DND-41 (cell line): Measurements from ENCODE around the gene FRMPD1.

Experiments
- ATAC-seq: fragments of 200-7000 bp; cut with Tn5 transposase; 3 replicates; pipeline ENCODE4 v1.9.1; 2021; ENCODE audit warnings: low read depth; ENCODE audit not compliant: insufficient read depth
- DNase-seq: peaks from one replicate; pipeline ENCODE4 v3.0.0-alpha.2; 2020
- H2AFZ ChIP-seq: 2 replicates; pipeline ENCODE4 v1.6.0; 2012; ENCODE audit warnings: low read depth, low read length
- H3K27ac ChIP-seq: 2 replicates; pipeline ENCODE4 v1.5.1; 2012; ENCODE audit warnings: low read length, inconsistent platforms
- H3K27me3 ChIP-seq: fragments of 200-600 bp; sonication (generic); 2 replicates; pipeline ENCODE4 v1.6.0; 2012; ENCODE audit warnings: low read length, mild to moderate bottlenecking, inconsistent platforms; ENCODE audit not compliant: insufficient read depth, poor library complexity
- H3K36me3 ChIP-seq: 2 replicates; pipeline ENCODE4 v1.5.1; 2012; ENCODE audit warnings: low read length, inconsistent platforms; ENCODE audit not compliant: insufficient read depth
- H3K4me1 ChIP-seq: 2 replicates; pipeline ENCODE4 v1.5.1; 2012; ENCODE audit warnings: mild to moderate bottlenecking, low read length; ENCODE audit not compliant: insufficient read depth
- H3K4me2 ChIP-seq: 2 replicates; pipeline ENCODE4 v1.6.0; 2012; ENCODE audit warnings: mild to moderate bottlenecking, moderate library complexity, low read length, inconsistent platforms; ENCODE audit not compliant: insufficient read depth
- H3K4me3 ChIP-seq, 2 experiments: fragments of 200-600 bp in 1 of 2; shearing (Covaris generic) in 1 of 2; 2 replicates each; pipeline ENCODE4 v1.5.1; 2012 to 2016; ENCODE audit warnings: inconsistent platforms in 2 of 2, low read length in 2 of 2, mild to moderate bottlenecking in 2 of 2, low read depth in 1 of 2, moderate library complexity in 1 of 2
- H3K79me2 ChIP-seq: 2 replicates; pipeline ENCODE4 v1.6.0; 2012; ENCODE audit warnings: low read length, inconsistent platforms; ENCODE audit not compliant: insufficient read depth
- H3K9ac ChIP-seq: 2 replicates; pipeline ENCODE4 v1.6.0; 2012; ENCODE audit warnings: low read depth, mild to moderate bottlenecking, inconsistent platforms, low read length, moderate library complexity
- H3K9me3 ChIP-seq: 2 replicates; pipeline ENCODE4 v1.5.1; 2012; ENCODE audit warnings: low read length, moderate library complexity, mild to moderate bottlenecking, inconsistent platforms; ENCODE audit not compliant: insufficient read depth, severe bottlenecking
- H4K20me1 ChIP-seq: 2 replicates; pipeline ENCODE4 v1.6.0; 2012; ENCODE audit warnings: low read length; ENCODE audit not compliant: insufficient read depth
- EZH2 ChIP-seq: IDR thresholded peaks from 3 replicates; pipeline ENCODE4 v1.6.1; 2012; ENCODE audit warnings: borderline replicate concordance, low read depth, mild to moderate bottlenecking, moderate library complexity, low read length, inconsistent platforms; ENCODE audit not compliant: severe bottlenecking
- TF ChIP-seq, protein P1 (sequence below): IDR thresholded peaks from 2 replicates; pipeline ENCODE4 v1.5.1; 2012; ENCODE audit warnings: borderline replicate concordance, low read length, moderate library complexity, mild to moderate bottlenecking; ENCODE audit not compliant: poor library complexity, severe bottlenecking; ENCODE audit errors: extremely low read depth

The FRMPD1 gene

DNA sequence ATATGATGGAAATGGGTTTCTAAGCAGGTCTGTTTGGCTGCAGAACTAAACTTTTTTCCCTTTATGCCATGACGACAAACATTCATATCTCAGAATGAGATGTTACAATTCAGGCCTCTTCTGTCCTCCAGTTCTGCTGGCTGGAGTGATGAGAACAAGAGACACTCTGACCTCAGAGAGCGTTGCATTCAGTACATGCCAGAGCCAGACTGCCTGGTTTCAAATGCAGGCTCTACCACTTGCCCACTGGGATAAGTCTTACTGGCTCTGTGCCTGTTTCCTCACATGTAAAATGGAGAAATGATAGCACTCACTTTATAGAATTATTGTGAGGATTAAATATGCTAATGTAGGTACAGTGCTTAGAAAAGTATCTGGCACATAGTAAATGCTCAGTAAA, 33.6 kb upstream of the FRMPD1 start:
- Histone ChIP-seq H2AFZ (no peak overlapping the region), H3K9ac (no peak overlapping the region), H3K4me2 (no peak overlapping the region), H3K27me3 (peaks cover 2% of the 10 kb centered on the region), H3K36me3 (no peaks in the 10 kb centered on the region), H3K27ac (no peak overlapping the region), H3K79me2 (no peaks in the 10 kb centered on the region), H3K9me3 (no peaks in the 10 kb centered on the region), H4K20me1 (no peaks in the 10 kb centered on the region), H3K4me3 (no peak overlapping the region), H3K4me1 (no peaks in the 10 kb centered on the region)
- no peak for TF ChIP-seq EZH2
- TF ChIP-seq, protein P1, sequence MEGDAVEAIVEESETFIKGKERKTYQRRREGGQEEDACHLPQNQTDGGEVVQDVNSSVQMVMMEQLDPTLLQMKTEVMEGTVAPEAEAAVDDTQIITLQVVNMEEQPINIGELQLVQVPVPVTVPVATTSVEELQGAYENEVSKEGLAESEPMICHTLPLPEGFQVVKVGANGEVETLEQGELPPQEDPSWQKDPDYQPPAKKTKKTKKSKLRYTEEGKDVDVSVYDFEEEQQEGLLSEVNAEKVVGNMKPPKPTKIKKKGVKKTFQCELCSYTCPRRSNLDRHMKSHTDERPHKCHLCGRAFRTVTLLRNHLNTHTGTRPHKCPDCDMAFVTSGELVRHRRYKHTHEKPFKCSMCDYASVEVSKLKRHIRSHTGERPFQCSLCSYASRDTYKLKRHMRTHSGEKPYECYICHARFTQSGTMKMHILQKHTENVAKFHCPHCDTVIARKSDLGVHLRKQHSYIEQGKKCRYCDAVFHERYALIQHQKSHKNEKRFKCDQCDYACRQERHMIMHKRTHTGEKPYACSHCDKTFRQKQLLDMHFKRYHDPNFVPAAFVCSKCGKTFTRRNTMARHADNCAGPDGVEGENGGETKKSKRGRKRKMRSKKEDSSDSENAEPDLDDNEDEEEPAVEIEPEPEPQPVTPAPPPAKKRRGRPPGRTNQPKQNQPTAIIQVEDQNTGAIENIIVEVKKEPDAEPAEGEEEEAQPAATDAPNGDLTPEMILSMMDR, result no peak
- ATAC-seq (no peak), DNase-seq (no peak)

DNA sequence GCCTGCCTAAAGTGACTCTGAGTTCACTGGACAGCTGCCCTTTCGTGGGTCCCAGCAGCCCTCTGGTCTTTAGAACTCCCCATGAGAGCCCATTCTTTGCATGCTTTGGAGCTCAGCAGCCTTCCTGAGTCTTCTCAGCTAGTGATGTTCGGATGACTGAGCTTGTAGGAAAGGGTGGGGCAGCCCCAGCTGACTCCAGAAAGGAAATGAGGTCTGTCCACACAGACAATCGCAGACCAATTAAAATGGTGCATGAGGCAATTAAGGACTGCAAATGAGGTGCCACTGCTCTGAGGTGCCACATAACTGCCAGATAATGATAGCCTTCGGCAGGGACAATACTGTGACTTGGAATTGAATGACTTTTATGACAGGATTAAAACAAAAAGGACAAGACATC, 32.9 kb upstream of the FRMPD1 start:
- no peaks in the 10 kb centered on the region for H3K36me3 ChIP-seq
- H3K27ac ChIP-seq, result no peak overlapping the region
- H3K9ac ChIP-seq, result no peak overlapping the region
- no peaks in the 10 kb centered on the region for H3K4me1 ChIP-seq
- no peak overlapping the region for H2AFZ ChIP-seq
- ATAC-seq (no peak), DNase-seq (no peak)
- no peaks in the 10 kb centered on the region for H3K79me2 ChIP-seq
- H4K20me1 ChIP-seq, result no peaks in the 10 kb centered on the region
- H3K4me2 ChIP-seq, result no peak overlapping the region
- H3K4me3 ChIP-seq, result no peak overlapping the region
- H3K27me3 ChIP-seq, result peaks cover 2% of the 10 kb centered on the region
- TF ChIP-seq EZH2, result no peak
- TF ChIP-seq, protein P1, result no peak
- H3K9me3 ChIP-seq, result no peaks in the 10 kb centered on the region

DNA sequence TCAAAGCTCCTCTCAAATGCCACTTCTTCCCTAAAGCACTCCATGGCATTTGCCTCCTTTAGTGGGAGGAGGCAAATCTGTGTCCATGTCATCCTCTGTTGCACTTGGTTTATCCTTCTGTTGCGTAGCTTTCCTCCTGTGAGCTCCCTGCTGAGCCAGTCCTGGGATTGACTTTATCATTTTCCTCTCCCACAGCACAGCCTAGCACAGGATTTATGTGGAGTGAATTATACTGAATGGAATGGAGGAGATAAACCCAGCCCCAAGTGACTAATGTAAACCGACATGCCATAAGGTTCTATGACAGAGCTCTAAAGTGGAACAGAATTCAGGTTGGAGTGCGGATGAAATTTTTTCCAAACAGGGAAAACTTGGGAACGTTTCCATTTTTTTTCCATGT, 31.9 kb upstream of the FRMPD1 start:
- H3K9me3 ChIP-seq, result no peaks in the 10 kb centered on the region
- no peak overlapping the region for H3K4me2 ChIP-seq
- no peaks in the 10 kb centered on the region for H3K4me1 ChIP-seq
- no peak overlapping the region for H3K27ac ChIP-seq
- peaks cover 3% of the 10 kb centered on the region for H3K27me3 ChIP-seq
- no peaks in the 10 kb centered on the region for H4K20me1 ChIP-seq
- no peak overlapping the region for H3K4me3 ChIP-seq
- DNase-seq (no peak), ATAC-seq (no peak)
- H2AFZ ChIP-seq, result no peak overlapping the region
- H3K36me3 ChIP-seq, result no peaks in the 10 kb centered on the region
- H3K79me2 ChIP-seq, result no peaks in the 10 kb centered on the region
- TF ChIP-seq, protein P1, result no peak
- TF ChIP-seq EZH2, result no peak
- no peak overlapping the region for H3K9ac ChIP-seq

DNA sequence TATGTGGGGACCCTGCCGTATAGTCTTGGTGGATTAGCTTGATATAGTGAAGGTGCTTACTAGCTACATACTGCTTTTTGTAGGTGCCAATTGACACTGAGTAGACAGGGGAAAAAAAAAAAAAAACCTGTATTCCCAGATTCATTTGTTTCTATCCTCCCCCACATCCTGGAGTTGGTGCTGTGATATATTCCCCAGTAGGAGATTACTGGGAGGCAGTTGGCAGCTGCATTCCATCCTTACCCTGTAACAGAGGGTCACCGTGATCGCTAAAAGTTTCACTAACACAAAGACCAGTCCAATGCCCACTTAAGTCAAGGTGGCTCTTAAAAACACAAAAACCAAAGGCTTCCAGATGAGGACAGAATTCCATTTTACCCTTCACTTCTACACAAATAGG, 30.9 kb upstream of the FRMPD1 start:
- DNase-seq (no peak), ATAC-seq (no peak)
- Histone ChIP-seq H3K9me3 (no peaks in the 10 kb centered on the region), H3K36me3 (no peaks in the 10 kb centered on the region), H3K4me2 (no peak overlapping the region), H3K9ac (no peak overlapping the region), H2AFZ (no peak overlapping the region), H3K27me3 (peaks cover 8% of the 10 kb centered on the region), H4K20me1 (no peaks in the 10 kb centered on the region), H3K27ac (no peak overlapping the region), H3K4me3 (no peak overlapping the region), H3K4me1 (no peaks in the 10 kb centered on the region), H3K79me2 (no peaks in the 10 kb centered on the region)
- no peak for TF ChIP-seq EZH2
- TF ChIP-seq, protein P1, result no peak
